Mesodermal cell (in vitro differentiated cells): ENCODE measurements around the gene ZNF692.

ENCODE experiments used
- H3K27ac ChIP-seq: 2 replicates; pipeline ENCODE4 v1.7.0; 2013; ENCODE audit warnings: mild to moderate bottlenecking, low read depth, low read length, moderate library complexity; ENCODE audit not compliant: severe bottlenecking
- H3K36me3 ChIP-seq: 2 replicates; pipeline ENCODE4 v1.7.1; 2013; ENCODE audit warnings: mild to moderate bottlenecking, low read length, moderate library complexity; ENCODE audit not compliant: control insufficient read depth, insufficient read depth
- H3K4me1 ChIP-seq: one replicate; pipeline ENCODE4 v1.7.1; 2013; ENCODE audit warnings: mild to moderate bottlenecking, low read length; ENCODE audit not compliant: insufficient read depth, control insufficient read depth, poor library complexity, severe bottlenecking
- H3K4me3 ChIP-seq: 2 replicates; pipeline ENCODE4 v1.7.0; 2013; ENCODE audit warnings: low read length, control low read depth, mild to moderate bottlenecking; ENCODE audit not compliant: insufficient read depth, poor library complexity, severe bottlenecking; ENCODE audit errors: extremely low read depth
- H3K9me3 ChIP-seq: 2 replicates; pipeline ENCODE4 v1.7.1; 2013; ENCODE audit warnings: mild to moderate bottlenecking, low read length, moderate library complexity; ENCODE audit not compliant: control insufficient read depth
- WGBS, 2 experiments: methylation state at CpG; one replicate each; pipeline ENCODE4 v1.1.5; 2013; ENCODE audit warnings: missing lambda C conversion rate in 2 of 2; ENCODE audit not compliant: insufficient coverage in 2 of 2; 5-methylcytosine and 5-hydroxymethylcytosine counted together

ZNF692 gene

GRCh38 chr1:248815407-248816034, 43.4 kb downstream of the ZNF692 start:
- peaks cover 85% of the 10 kb centered on the region for H3K36me3 ChIP-seq
- no peak overlapping the region for H3K27ac ChIP-seq
- H3K4me3 ChIP-seq = no peak overlapping the region
- H3K9me3 ChIP-seq = no peaks in the 10 kb centered on the region
- peaks cover 2% of the 10 kb centered on the region for H3K4me1 ChIP-seq
- 85 to 86% methylated on average over 5 to 7 of the region's 10 CpGs for WGBS, 2 experiments

- H3K4me3 ChIP-seq = no peak overlapping the region
- H3K27ac ChIP-seq = no peak overlapping the region
- H3K36me3 ChIP-seq = peaks cover 78% of the 10 kb centered on the region
- H3K9me3 ChIP-seq = no peaks in the 10 kb centered on the region
- WGBS, 2 experiments = 95 to 97% methylated on average over 14 of the region's 16 CpGs
- no peaks in the 10 kb centered on the region for H3K4me1 ChIP-seq
These were observed 44.5 kb downstream of the ZNF692 start for GRCh38 chr1:248814351-248814750.

- Histone ChIP-seq H3K36me3 (peaks cover 70% of the 10 kb centered on the region), H3K27ac (no peak overlapping the region), H3K4me3 (no peak overlapping the region), H3K9me3 (no peaks in the 10 kb centered on the region), H3K4me1 (no peaks in the 10 kb centered on the region)
- 82 to 92% methylated on average over 5 to 6 of the region's 8 CpGs for WGBS, 2 experiments
These were observed 45.3 kb downstream of the ZNF692 start for GRCh38 chr1:248813546-248813945.

GRCh38 chr1:248812736-248813425, 46.0 kb downstream of the ZNF692 start:
- 98% methylated on average over 20 to 23 of the region's 23 CpGs for WGBS, 2 experiments
- no peaks in the 10 kb centered on the region for H3K9me3 ChIP-seq
- peaks cover 65% of the 10 kb centered on the region for H3K36me3 ChIP-seq

GRCh38 chr1:248811514-248812490, 47.1 kb downstream of the ZNF692 start:
- Histone ChIP-seq H3K36me3 (peaks cover 59% of the 10 kb centered on the region), H3K4me3 (no peak overlapping the region), H3K9me3 (no peaks in the 10 kb centered on the region), H3K27ac (no peak overlapping the region), H3K4me1 (no peaks in the 10 kb centered on the region)
- WGBS, 2 experiments = 94 to 96% methylated on average over 40 to 49 of the region's 57 CpGs

More at GRCh38 chr1:248812736-248813425, 46.0 kb downstream of the ZNF692 start:
- no peak overlapping the region for H3K4me3 ChIP-seq
- H3K4me1 ChIP-seq = no peaks in the 10 kb centered on the region
- no peak overlapping the region for H3K27ac ChIP-seq

GRCh38 chr1:248810727-248811513, 48.0 kb downstream of the ZNF692 start:
- Histone ChIP-seq H3K9me3 (no peaks in the 10 kb centered on the region), H3K4me1 (no peaks in the 10 kb centered on the region), H3K27ac (no peak overlapping the region), H3K36me3 (peaks cover 50% of the 10 kb centered on the region), H3K4me3 (no peak overlapping the region)
- WGBS, 2 experiments = 97% methylated on average over 6 to 9 of the region's 12 CpGs

GRCh38 chr1:248810000-248810726, 48.7 kb downstream of the ZNF692 start:
- Histone ChIP-seq H3K36me3 (peaks cover 42% of the 10 kb centered on the region), H3K4me3 (no peak overlapping the region), H3K9me3 (no peaks in the 10 kb centered on the region), H3K4me1 (no peaks in the 10 kb centered on the region), H3K27ac (no peak overlapping the region)
- WGBS, 2 experiments = 88 to 92% methylated on average over 5 to 9 of the region's 10 CpGs

GRCh38 chr1:248808876-248809275, 50.0 kb downstream of the ZNF692 start:
- H3K27ac ChIP-seq = no peak overlapping the region
- H3K4me3 ChIP-seq = no peak overlapping the region
- H3K4me1 ChIP-seq = no peaks in the 10 kb centered on the region
- WGBS, 2 experiments = 79 to 95% methylated on average over 5 to 6 of the region's 9 CpGs
- H3K36me3 ChIP-seq = peaks cover 29% of the 10 kb centered on the region
- H3K9me3 ChIP-seq = no peaks in the 10 kb centered on the region

GRCh38 chr1:248807067-248807737, 51.7 kb downstream of the ZNF692 start:
- no peak overlapping the region for H3K4me3 ChIP-seq
- 52 to 59% methylated on average over 11 to 13 of the region's 15 CpGs for WGBS, 2 experiments
- peaks cover 2% of the 10 kb centered on the region for H3K9me3 ChIP-seq
- no peak overlapping the region for H3K27ac ChIP-seq
- H3K4me1 ChIP-seq = no peaks in the 10 kb centered on the region
- H3K36me3 ChIP-seq = peaks cover 17% of the 10 kb centered on the region
